Stimulated activated CD8-positive, alpha-beta memory T cell treated with anti-CD3 and anti-CD28 coated beads, Interleukin-12 subunit alpha, Interleukin-12 subunit beta, amount 100 ng/mL, for 24 hours (primary cell): Measurements from ENCODE around the gene KIR2DL4.
"Not testable (repeated sequence)": the region's sequence is repeated elsewhere in the genome, so short reads cannot be mapped to it uniquely, and the experiment has no call there.

Experiments
- DNase-seq: peaks from one replicate; pipeline ENCODE4 v3.0.0-alpha.2; 2020; ENCODE audit errors: extremely low read depth

The KIR2DL4 gene

GRCh38 chr19:54803410-54803809 lies at the start of gene KIR2DL4:
KIR2DL4 (plus strand) TSS chr19:54803610; CDS start chr19:54803652, 42 bp downstream.
- DNase-seq, result no peak

- DNase-seq, result not testable (repeated sequence)
These were observed 47.0 kb upstream of the KIR2DL4 start for GRCh38 chr19:54756204-54757110.

DNA sequence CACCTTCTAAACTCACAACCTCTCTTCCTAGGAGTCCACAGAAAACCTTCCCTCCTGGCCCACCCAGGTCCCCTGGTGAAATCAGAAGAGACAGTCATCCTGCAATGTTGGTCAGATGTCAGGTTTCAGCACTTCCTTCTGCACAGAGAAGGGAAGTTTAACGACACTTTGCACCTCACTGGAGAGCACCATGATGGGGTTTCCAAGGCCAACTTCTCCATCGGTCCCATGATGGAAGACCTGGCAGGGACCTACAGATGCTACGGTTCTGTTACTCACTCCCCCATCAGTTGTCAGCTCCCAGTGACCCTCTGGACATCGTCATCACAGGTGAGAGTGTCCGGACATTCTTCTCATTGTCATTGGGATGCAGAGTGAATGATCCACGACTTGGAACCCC lies 44.8 kb upstream of the KIR2DL4 start:
- not testable (repeated sequence) for DNase-seq

- not testable (repeated sequence) for DNase-seq
These were observed 39.2 kb upstream of the KIR2DL4 start for GRCh38 chr19:54764219-54764618.

DNA sequence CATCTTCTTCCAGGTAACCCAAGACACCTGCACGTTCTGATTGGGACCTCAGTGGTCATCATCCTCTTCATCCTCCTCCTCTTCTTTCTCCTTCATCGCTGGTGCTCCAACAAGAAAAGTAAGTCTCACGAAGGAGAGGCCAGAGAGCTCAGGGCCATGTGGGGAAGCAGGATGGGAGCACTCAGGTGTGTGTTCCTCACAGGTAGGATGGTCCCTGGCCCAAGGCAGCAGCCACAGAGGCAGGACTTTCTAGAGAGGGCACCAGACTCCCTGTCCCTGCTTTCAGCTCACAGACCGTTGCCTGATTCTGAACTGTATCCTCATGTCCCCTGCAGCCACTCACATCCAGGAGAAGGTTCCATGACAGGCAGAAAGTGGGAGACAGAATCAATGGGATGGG lies 36.9 kb upstream of the KIR2DL4 start:
- DNase-seq, result not testable (repeated sequence)

GRCh38 chr19:54769646-54770045 lies 33.8 kb upstream of the KIR2DL4 start, which contains the start of gene KIR2DL1:
KIR2DL1 (plus strand) TSS chr19:54769793; CDS start chr19:54769851, 58 bp downstream.
- DNase-seq, result not testable (repeated sequence)

DNA sequence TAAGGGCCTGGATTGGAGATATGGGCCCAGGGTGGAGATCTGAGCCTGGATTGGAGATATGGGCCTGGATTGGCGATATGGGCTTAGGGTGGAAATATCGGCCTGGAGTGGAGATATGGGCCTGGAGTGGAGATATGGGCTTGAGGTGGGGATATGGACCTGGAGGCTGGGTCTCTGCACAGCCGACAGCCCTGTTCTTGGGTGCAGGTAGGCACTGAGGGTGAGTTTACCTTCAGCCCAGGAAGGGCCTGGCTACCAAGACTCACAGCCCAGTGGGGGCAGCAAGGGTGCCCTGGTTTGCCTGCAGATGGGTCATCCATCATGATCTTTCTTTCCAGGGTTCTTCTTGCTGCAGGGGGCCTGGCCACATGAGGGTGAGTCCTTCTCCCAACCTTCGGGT lies 32.9 kb upstream of the KIR2DL4 start:
- DNase-seq, result not testable (repeated sequence)

DNA sequence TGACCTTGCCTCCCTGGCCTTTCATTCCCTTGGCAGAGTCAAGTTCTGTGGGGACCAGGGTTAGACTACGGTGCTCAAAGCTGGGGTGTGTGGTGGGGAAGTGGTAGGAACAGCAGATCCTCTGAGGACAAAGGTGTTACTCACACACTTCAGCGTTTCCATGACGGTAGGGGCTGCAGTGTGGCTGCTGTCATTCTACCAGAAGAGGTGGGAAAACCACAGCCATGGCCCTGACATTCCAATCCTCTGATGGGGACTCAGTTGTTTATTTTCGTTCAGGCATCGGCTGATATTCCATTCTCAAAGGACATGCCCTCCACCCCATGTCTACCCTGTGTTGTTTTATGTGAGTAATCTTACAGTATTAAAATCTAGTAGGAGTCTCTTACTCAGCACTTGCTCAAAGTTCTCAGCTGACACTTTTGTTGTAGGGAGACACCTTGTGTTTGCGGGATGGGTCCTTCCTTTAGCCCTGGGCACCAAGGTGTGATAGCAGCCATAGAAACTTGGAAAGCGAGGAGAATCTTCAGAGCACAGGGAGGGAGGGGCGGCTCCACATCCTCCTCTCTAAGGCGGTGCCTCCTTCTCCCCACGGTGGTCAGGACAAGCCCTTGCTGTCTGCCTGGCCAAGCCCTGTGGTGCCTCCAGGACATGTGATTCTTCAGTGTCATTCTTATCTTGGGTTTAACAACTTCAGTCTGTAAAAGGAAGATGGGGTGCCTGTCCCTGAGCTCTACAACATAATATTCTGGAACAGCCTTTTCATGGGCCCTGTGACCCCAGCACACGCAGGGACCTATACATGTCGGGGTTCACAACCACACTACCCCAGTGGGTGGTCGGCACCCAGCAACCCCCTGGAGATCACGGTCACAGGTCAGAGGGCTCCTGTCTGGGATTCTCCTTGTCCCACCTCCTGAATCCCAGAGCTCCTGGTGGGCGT lies 32.1 kb upstream of the KIR2DL4 start:
- DNase-seq, result not testable (repeated sequence)

GRCh38 chr19:54772666-54773065 lies 30.7 kb upstream of the KIR2DL4 start:
- not testable (repeated sequence) for DNase-seq

GRCh38 chr19:54775095-54775815 lies 28.2 kb upstream of the KIR2DL4 start:
- not testable (repeated sequence) for DNase-seq

GRCh38 chr19:54775830-54776229 lies 27.6 kb upstream of the KIR2DL4 start:
- DNase-seq, result not testable (repeated sequence)

GRCh38 chr19:54777851-54778250 lies 25.6 kb upstream of the KIR2DL4 start:
- DNase-seq, result not testable (repeated sequence)

DNA sequence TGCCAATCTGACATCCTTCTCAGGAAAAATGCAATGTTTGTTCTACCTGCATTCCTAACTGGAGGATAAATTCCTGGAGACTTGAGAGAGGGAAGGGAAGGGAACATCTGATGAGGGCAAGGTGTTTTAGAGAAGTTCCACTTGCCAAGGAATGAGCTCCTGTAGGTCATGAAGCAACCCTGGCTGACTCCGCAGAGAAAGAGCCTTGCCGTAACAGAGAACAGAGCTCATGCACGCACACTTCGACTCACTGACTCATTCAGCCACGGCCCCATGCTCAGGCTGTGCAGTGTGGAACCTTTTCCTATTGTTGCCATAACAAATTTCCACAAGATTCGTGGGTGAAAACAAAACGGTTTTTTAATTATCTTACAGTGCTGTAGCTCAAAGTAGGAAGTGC lies 24.5 kb upstream of the KIR2DL4 start:
- not testable (repeated sequence) for DNase-seq

DNA sequence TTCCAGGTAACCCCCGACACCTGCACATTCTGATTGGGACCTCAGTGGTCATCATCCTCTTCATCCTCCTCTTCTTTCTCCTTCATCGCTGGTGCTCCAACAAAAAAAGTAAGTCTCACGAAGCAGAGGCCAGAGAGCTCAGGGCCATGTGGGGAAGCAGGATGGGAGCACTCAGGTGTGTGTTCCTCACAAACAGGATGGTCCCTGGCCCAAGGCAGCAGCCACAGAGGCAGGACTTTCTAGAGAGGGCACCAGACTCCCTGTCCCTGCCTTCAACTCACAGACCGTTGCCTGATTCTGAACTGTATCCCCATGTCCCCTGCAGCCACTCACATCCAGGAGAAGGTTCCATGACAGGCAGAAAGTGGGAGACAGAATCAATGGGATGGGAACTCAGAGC lies 20.5 kb upstream of the KIR2DL4 start:
- DNase-seq, result not testable (repeated sequence)

GRCh38 chr19:54786091-54786723 lies 17.2 kb upstream of the KIR2DL4 start:
- DNase-seq, result not testable (repeated sequence)

DNA sequence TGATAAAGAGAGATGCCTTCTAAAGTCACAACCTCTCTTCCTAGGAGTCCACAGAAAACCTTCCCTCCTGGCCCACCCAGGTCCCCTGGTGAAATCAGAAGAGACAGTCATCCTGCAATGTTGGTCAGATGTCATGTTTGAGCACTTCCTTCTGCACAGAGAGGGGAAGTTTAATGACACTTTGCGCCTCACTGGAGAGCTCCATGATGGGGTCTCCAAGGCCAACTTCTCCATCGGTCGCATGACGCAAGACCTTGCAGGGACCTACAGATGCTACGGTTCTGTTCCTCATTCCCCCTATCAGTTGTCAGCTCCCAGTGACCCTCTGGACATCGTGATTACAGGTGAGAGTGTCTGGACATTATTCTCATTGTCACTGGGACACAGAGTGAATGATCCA lies 15.3 kb upstream of the KIR2DL4 start:
- not testable (repeated sequence) for DNase-seq

DNA sequence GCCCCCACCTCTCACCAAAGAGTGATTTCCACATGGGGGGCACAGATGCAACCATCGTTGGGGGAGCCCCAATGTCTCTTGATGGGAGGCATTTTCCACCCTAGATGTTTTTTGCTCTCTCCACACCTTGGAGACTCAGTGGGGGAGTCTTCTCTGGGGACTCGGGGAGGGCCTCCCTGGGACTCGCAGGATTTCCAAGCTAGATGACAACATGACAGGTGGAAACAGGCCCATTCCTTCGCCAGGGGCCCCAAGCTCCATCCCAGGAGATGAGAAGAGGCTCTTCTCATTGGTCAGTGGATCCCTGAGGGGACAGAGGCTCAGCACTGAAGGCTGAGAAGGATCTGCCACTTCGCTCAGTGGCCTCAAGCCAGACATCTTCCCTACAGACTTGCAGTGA lies 12.7 kb upstream of the KIR2DL4 start:
- DNase-seq, result no peak

GRCh38 chr19:54791476-54791875 lies 11.9 kb upstream of the KIR2DL4 start:
- DNase-seq, result no peak

DNA sequence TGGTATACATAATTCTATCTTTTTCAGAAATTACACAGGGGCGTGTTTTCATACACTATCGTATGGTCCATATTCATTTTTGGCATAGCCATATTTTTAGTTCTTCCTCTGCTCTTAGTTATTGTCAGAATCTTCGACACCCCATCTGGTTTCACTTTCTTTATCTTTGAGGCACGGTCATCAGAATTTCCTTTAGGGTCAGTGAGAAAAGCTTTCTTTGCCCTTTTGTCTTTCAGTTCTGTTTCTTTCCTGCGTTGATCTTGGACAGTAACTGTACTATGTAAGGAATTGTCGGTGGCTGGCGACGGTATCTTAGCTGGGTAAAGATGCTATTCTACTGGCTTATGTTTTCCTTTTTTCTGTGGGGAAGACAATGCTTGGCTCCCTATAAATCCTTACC lies 10.6 kb upstream of the KIR2DL4 start:
- DNase-seq, result no peak

GRCh38 chr19:54795758-54796157 lies 7.7 kb upstream of the KIR2DL4 start:
- DNase-seq, result no peak

DNA sequence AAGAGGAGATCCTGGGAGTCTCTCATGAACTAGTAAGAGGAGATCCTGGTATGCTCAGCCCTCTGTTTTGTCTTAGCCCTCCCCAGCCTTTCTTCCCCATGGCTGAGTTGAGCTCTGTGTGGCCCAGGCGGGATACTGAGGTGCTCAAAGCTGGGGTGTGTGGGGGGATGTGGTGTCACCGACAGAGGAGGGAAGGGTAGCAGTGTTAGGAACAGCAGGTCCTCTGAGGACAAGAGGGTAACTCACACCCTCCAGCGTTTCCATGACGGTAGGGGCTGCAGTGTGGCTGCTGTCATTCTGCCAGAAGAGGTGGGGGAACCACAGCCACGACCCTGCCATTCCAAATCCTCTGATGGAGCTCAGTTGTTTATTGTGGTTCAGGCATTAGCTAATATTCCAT lies 691 bp downstream of the KIR2DL4 start:
- DNase-seq, result no peak
